22Rv1 (cell line): Measurements from ENCODE around the gene SP110.
"Not testable (repeated sequence)": the region's sequence is repeated elsewhere in the genome, so short reads cannot be mapped to it uniquely, and the experiment has no call there.

Experiments
- H3K27ac ChIP-seq: fragments of 450-650 bp; 2 replicates; pipeline ENCODE4 v1.5.1; 2017
- ZFX ChIP-seq: fragments of 450-650 bp; IDR thresholded peaks from 2 replicates; pipeline ENCODE4 v1.6.1; 2017; ENCODE audit warnings: antibody characterized with exemption, borderline replicate concordance
- TF ChIP-seq, protein P1 (sequence below): fragments of 450-650 bp; IDR thresholded peaks from 2 replicates; pipeline ENCODE4 v1.5.1; 2017; ENCODE audit warnings: mild to moderate bottlenecking

Gene SP110

DNA sequence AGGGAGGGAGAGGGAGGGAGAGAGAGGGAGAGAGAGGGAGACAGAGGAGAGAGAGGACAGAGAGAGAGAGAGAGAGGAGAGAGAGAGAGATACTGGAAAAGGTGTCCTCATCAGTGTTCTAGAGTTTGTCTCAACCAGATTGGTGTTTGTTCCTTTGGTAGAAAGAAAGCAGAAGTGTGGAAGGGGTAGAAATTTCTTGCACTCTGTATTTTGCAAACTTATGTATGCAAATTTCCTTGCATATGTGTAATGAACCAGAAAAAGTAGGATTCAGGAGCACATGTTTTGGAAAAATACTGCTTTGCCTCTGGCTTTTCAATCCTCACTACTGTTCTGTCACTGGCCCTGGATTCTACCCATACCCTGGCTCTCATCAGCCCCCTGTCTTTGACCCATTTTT is 4.7 kb upstream of the SP110 start:
- no peak for TF ChIP-seq ZFX
- TF ChIP-seq, protein P1, sequence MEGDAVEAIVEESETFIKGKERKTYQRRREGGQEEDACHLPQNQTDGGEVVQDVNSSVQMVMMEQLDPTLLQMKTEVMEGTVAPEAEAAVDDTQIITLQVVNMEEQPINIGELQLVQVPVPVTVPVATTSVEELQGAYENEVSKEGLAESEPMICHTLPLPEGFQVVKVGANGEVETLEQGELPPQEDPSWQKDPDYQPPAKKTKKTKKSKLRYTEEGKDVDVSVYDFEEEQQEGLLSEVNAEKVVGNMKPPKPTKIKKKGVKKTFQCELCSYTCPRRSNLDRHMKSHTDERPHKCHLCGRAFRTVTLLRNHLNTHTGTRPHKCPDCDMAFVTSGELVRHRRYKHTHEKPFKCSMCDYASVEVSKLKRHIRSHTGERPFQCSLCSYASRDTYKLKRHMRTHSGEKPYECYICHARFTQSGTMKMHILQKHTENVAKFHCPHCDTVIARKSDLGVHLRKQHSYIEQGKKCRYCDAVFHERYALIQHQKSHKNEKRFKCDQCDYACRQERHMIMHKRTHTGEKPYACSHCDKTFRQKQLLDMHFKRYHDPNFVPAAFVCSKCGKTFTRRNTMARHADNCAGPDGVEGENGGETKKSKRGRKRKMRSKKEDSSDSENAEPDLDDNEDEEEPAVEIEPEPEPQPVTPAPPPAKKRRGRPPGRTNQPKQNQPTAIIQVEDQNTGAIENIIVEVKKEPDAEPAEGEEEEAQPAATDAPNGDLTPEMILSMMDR: no peak
- H3K27ac ChIP-seq: no peak overlapping the region

DNA sequence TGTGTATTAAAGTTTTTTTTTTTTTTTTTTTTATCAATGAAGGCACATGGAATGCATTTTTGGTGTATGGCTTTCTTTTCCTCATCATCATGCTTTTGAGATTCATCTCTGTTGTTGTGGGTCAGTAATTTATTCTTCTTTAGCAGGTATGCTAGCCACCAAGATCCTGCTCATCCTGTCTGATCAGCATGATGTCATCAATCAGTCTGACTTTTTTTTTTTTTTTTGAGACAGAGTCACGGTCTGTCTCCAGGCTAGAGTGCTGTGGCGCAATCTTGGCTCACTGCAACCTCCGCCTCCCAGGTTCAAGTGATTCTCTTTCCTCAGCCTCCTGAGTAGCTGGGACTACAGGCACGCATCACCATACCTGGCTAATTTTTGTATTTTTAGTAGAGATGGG is 3.0 kb upstream of the SP110 start:
- H3K27ac ChIP-seq: not testable (repeated sequence)

DNA sequence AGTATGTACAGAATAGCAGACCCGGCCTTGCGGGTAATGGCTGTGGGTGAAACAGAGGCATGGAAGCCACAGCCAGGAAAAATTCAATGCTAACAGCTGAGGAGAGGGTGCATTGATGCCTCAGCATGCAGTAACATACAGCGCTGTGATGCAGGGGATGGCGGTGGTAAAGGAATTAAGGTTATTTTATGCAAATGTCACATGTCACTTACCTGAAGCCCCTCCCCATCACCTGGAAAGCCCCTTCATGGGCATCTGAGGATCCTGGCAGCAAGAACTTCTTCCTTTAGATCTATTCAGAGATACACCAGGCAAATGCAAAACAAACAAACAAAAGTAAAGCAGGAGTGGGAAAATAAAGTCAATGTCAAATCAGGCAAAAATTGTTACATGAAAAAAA is 1.7 kb upstream of the SP110 start:
- no peak for TF ChIP-seq ZFX
- TF ChIP-seq, protein P1: no peak
- H3K27ac ChIP-seq: no peak overlapping the region

DNA sequence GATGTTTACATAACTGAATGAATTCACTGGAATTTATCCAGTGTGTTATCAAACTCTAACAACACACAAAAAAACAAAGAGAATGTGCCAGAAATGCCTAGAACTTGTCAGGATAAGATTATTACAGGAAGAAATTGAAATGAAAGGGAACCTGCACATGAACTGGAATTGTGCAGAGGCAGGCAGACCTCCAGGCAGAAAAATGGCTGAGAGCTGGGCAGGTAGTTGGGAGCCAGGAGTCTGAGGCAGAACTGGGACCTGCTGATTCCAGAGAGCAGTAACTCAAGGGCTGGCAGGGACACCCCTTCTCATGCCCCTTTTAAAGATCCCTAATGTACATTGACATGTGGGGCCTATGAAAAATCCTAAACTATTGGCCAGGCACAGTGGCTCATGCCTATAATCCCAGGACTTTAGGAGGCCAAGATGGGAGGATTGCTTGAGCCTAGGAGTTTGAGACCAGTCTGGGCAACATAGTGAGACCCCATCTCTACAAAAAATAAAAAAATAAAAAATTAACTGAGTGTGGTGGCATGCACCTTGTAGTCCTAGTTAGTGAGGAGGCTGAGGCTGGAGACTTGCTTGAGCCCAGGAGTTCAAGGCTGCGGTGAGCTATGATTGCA is 674 bp upstream of the SP110 start:
- H3K27ac ChIP-seq: peak overlapping the region; percentile 75
- no peak for TF ChIP-seq ZFX
- TF ChIP-seq, protein P1: no peak

DNA sequence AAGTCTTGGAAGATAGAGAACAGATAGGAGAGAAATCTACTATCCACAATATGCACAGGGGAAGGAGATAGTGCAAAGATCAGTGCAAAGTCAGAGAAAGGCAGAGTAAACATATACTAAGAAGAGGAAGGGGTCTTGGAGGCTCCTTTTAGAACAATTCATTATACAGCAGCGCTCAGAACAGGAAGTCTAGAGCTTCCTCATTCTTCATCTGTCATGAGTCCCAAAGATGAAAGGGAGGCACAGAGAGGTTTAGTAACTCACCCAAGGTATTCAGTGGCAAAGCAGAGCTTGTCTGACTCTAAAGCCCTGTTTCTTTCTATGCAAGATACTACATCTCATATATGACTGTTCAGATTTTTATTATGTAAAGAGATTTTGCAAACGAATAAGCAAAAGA is 1.4 kb downstream of the SP110 start:
- H3K27ac ChIP-seq: no peak overlapping the region

DNA sequence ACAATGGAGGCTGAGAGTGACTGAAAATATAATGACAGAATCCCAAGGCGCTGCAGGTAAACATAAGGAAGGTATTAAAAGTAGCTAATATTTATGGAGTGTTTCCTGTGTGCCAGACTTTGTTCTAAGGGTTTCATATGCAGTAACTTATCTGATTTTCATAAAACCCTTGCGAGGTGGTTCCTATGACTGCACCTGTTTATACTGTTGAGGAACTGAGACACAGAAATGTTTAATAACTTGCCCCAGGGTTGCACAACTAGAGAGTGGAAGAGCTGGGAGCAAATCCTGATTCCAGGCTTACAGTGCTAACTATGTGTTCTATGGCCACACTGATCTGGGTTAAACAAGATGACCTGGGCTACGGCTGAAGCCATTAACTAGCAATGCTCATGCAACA is 2.4 kb downstream of the SP110 start:
- H3K27ac ChIP-seq: no peak overlapping the region

More for the DNA sequence above, 1.4 kb downstream of the SP110 start:
- TF ChIP-seq, protein P1: no peak
- TF ChIP-seq ZFX: no peak

DNA sequence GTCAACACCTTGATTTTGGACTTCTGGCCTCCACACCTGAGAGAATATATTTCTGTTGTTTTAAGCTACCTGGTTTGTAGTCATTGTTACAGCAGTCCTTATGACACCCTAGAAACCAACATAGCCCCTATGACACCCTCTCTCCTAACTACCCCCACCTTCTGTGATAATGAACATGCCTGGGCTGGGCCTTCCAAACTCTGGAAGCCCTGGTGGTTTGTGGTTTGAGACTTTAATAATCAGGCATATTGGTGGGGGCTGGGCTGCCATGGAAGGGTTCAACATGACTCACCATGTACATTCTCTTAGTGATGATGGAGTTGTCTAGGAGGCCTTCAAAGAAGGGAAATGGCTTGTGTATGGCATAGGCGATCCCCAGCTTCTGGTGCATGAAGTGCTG is 3.3 kb downstream of the SP110 start:
- TF ChIP-seq ZFX: no peak
- TF ChIP-seq, protein P1: no peak
- H3K27ac ChIP-seq: no peak overlapping the region

More for the DNA sequence above, 2.4 kb downstream of the SP110 start:
- no peak for TF ChIP-seq ZFX
- TF ChIP-seq, protein P1: no peak
